ENCODE measurements around the gene EPB41.
"Not testable (repeated sequence)": the region's sequence is repeated elsewhere in the genome, so short reads cannot be mapped to it uniquely, and the experiment has no call there.

EPB41 gene

GRCh38 chr1:29113413-29114117 lies 199.2 kb downstream of the EPB41 start:
- DNase-seq: no peak

- no peak for DNase-seq
These were observed 200.3 kb downstream of the EPB41 start for GRCh38 chr1:29114654-29115053.

GRCh38 chr1:29117381-29117780 lies 203.0 kb downstream of the EPB41 start:
- no peak for DNase-seq

- DNase-seq: no peak
These were observed 205.0 kb downstream of the EPB41 start for GRCh38 chr1:29119121-29119929.

GRCh38 chr1:29120367-29120766 lies 206.0 kb downstream of the EPB41 start:
- no peak for DNase-seq

GRCh38 chr1:29120947-29121485 lies 206.6 kb downstream of the EPB41 start:
- DNase-seq: peak; percentile 53 to 63

GRCh38 chr1:29121516-29121935 lies 207.2 kb downstream of the EPB41 start:
- no peak for DNase-seq

GRCh38 chr1:29121936-29122681 lies 207.7 kb downstream of the EPB41 start:
- DNase-seq: no peak

- DNase-seq: no peak
These were observed 208.3 kb downstream of the EPB41 start for GRCh38 chr1:29122682-29123052.

- DNase-seq: peak in 1 of 2 experiments; percentile 24
These were observed 208.9 kb downstream of the EPB41 start for GRCh38 chr1:29123053-29123886.

GRCh38 chr1:29123887-29124365 lies 209.6 kb downstream of the EPB41 start, which contains the start of gene TMEM200B:
TSS of gene TMEM200B (minus strand) at chr1:29123903. CDS start at chr1:29121828, 2,075 bp downstream.
- DNase-seq: peak in 1 of 2 experiments; percentile 13

- peak; percentile 35 to 50 for DNase-seq
These were observed 210.2 kb downstream of the EPB41 start for GRCh38 chr1:29124366-29125236.

- DNase-seq: no peak
These were observed 210.9 kb downstream of the EPB41 start for GRCh38 chr1:29125237-29125641.

GRCh38 chr1:29125788-29126187 lies 211.4 kb downstream of the EPB41 start:
- no peak for DNase-seq

GRCh38 chr1:29126198-29126597 lies 211.8 kb downstream of the EPB41 start:
- no peak for DNase-seq

GRCh38 chr1:29128739-29129138 lies 214.4 kb downstream of the EPB41 start:
- no peak for DNase-seq

- DNase-seq: no peak
These were observed 215.5 kb downstream of the EPB41 start for GRCh38 chr1:29129916-29130315.

- DNase-seq: not testable (repeated sequence)
These were observed 216.7 kb downstream of the EPB41 start for GRCh38 chr1:29131056-29131455.

GRCh38 chr1:29133861-29134694 lies 219.7 kb downstream of the EPB41 start:
- DNase-seq: no peak

GRCh38 chr1:29134695-29135028 lies 220.3 kb downstream of the EPB41 start:
- DNase-seq: no peak
